ENCODE results near the gene C2orf80.

The C2orf80 gene

DNA sequence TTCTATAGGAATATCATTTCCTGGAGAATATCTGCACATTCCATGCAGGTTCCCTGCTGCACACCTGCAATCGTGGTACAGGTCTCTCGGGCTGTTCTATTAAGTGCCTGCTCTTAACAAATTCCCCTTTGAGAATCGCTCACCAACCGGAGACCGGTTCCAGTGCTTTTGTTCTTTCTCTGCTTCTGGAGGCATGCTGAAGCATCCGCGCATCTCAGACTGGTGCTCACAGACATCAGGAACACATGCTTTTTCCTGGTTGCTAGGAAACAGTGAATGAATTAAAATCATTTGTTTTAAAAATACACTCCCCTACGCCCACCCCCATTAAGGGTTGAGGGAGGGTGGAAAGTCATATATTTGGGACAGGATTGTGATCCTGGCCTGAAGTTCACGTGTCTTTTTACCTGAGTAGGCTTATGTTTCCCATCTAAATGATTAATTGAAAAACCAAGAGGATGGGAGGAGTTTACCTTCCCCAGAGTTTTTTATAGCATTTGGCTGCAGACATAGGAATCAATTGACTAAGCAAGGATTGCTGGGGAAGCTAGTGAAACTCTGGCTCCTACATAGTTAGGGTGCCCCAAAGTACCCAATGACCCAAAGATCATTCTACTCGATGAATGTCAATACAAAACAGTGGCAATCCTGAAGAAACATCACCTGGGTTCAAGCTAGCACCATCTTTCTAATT, at the start of gene C2orf80:
Gene C2orf80 (minus strand): TSS at position 221 of the 694 bp plus-strand sequence. CDS start 3,044 bp downstream, outside the sequence.
- TF ChIP-seq, protein P1, sequence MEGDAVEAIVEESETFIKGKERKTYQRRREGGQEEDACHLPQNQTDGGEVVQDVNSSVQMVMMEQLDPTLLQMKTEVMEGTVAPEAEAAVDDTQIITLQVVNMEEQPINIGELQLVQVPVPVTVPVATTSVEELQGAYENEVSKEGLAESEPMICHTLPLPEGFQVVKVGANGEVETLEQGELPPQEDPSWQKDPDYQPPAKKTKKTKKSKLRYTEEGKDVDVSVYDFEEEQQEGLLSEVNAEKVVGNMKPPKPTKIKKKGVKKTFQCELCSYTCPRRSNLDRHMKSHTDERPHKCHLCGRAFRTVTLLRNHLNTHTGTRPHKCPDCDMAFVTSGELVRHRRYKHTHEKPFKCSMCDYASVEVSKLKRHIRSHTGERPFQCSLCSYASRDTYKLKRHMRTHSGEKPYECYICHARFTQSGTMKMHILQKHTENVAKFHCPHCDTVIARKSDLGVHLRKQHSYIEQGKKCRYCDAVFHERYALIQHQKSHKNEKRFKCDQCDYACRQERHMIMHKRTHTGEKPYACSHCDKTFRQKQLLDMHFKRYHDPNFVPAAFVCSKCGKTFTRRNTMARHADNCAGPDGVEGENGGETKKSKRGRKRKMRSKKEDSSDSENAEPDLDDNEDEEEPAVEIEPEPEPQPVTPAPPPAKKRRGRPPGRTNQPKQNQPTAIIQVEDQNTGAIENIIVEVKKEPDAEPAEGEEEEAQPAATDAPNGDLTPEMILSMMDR (IDR thresholded peaks at IDR 0.05) = no peak
- Histone ChIP-seq H3K27me3 (peaks cover 0 to 3% of the 10 kb centered on the region in 2 donors), H3K9me3 (no peaks in the 10 kb centered on the region), H3K4me3 (no peak within 1 kb of the TSS), H3K27ac (no peak within 1 kb of the TSS), H3K36me3 (no peaks in the 10 kb centered on the region), H3K4me1 (no peaks in the 10 kb centered on the region)
- intact Hi-C loops (cut with DNase I; ENCODE audit: low total_unique reads) = no loop called here
- DNase-seq = no peak

DNA sequence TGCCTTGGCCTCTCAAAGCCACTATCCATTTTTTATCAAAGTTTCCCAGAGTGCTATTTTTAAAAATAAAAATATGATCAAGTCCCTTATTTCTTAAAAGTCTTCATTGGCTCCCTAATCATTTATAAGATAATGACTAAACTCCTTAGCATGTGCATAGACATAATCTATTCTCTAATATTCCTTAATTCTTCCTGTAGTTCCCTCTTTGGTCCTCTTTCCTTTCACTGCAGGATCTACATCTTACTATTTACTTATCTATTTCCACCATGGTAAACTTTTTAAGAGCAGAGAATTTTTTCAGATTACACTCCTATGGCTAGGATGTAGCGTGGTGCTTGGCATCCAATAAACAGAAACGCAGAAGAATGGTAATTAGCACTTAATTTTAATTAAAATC, 46.0 kb upstream of the C2orf80 start:
- Histone ChIP-seq H3K9me3 (no peaks in the 10 kb centered on the region), H3K27me3 (no peaks in the 10 kb centered on the region), H3K36me3 (peaks cover 29 to 58% (median 32%) of the 10 kb centered on the region in 3 donors), H3K27ac (no peak overlapping the region), H3K4me1 (no peaks in the 10 kb centered on the region), H3K4me3 (no peak overlapping the region)
- TF ChIP-seq, protein P1 (IDR thresholded peaks at IDR 0.05) = no peak
- no peak for DNase-seq
- intact Hi-C loops (cut with DNase I; ENCODE audit: low total_unique reads) = no loop called here

DNA sequence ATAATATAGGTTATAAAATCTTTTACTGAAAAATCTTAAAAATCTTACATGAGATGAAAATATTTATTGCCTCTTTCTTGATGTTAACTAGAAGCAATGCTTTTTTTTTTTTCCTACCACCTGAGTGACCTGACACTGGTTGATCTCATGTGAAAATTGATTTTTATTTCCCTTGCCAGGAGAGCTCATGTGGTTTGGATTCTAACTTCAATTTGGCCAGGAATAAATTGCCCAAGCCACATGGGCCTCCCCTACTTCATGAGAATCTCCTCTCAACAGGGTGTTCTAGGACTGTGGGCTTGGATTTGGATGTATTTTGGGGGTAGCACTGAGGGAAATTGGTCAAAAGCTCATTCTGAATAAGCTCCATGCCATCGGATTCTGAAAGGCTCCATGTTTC, 45.0 kb upstream of the C2orf80 start:
- H3K27ac ChIP-seq = no peak overlapping the region
- no peaks in the 10 kb centered on the region for H3K27me3 ChIP-seq
- intact Hi-C loops (cut with DNase I; ENCODE audit: low total_unique reads) = no loop called here
- DNase-seq = no peak
- H3K4me3 ChIP-seq = no peak overlapping the region
- TF ChIP-seq, protein P1 (IDR thresholded peaks at IDR 0.05) = no peak
- H3K4me1 ChIP-seq = no peaks in the 10 kb centered on the region
- no peaks in the 10 kb centered on the region for H3K9me3 ChIP-seq
- H3K36me3 ChIP-seq = peaks cover 21 to 47% (median 25%) of the 10 kb centered on the region in 3 donors

DNA sequence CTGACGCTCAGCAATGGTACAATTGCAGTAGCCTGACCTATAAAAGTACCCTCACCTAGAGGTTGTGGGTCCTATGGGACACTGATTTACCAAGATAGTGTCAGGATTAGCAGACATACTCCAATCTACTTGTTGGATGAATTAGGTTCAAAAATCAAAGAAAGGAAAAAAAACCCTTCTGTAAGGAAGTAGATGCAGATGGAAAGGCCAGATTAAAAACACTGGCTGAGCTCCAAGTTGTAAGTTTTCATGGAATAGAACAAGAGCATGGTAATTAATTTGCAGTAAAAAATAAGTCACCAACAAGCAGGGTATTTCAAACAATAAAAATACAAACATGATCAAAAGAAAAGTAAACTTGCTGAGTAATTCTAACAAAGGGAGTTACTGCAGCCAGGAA, 38.6 kb upstream of the C2orf80 start:
- intact Hi-C loops (cut with DNase I; ENCODE audit: low total_unique reads) = no loop called here
- H3K4me1 ChIP-seq = no peaks in the 10 kb centered on the region
- H3K4me3 ChIP-seq = no peak overlapping the region
- DNase-seq = no peak
- TF ChIP-seq, protein P1 (IDR thresholded peaks at IDR 0.05) = no peak
- H3K27me3 ChIP-seq = no peaks in the 10 kb centered on the region
- no peak overlapping the region for H3K27ac ChIP-seq
- H3K9me3 ChIP-seq = no peaks in the 10 kb centered on the region
- no peaks in the 10 kb centered on the region for H3K36me3 ChIP-seq

DNA sequence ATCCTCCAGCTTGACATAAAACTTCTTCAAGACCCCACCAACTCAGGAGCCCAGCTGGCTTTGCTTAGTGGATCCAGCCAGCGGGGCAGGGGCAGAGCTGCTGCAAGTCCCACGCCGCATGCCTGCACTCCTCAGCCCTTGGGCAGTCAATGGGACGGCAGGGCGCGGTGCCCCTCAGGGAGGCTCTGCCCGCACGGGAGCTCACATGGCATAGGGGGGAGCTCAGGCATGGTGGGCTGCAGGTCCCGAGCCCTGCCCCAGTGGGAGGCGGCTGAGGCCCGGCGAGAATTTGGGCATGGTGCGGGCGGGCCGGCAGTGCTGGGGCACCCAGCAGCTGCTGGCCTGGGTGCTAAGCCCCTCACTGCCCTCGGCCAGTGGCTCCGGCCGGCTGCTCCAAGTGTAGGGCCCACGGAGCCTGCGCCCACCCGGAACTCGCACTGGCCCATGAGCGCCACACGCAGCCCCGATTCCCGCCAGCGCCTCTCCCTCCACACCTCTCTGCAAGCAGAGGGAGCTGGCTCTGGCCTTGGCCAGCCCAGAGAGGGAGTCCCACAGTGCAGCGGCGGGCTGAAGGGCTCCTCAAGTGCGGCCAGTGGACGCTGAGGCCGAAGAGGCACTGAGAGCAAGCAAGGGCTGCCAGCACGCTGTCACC, 37.9 kb upstream of the C2orf80 start:
- no peaks in the 10 kb centered on the region for H3K9me3 ChIP-seq
- TF ChIP-seq, protein P1 (IDR thresholded peaks at IDR 0.05) = no peak
- H3K27me3 ChIP-seq = no peaks in the 10 kb centered on the region
- H3K4me3 ChIP-seq = no peak overlapping the region
- H3K4me1 ChIP-seq = no peaks in the 10 kb centered on the region
- intact Hi-C loops (cut with DNase I; ENCODE audit: low total_unique reads) = no loop called here
- no peak for DNase-seq
- no peak overlapping the region for H3K27ac ChIP-seq
- no peaks in the 10 kb centered on the region for H3K36me3 ChIP-seq

Data from tibial artery (tissue), 4 donors.